ENCODE results near the gene ARHGAP5.

The ARHGAP5 gene

DNA sequence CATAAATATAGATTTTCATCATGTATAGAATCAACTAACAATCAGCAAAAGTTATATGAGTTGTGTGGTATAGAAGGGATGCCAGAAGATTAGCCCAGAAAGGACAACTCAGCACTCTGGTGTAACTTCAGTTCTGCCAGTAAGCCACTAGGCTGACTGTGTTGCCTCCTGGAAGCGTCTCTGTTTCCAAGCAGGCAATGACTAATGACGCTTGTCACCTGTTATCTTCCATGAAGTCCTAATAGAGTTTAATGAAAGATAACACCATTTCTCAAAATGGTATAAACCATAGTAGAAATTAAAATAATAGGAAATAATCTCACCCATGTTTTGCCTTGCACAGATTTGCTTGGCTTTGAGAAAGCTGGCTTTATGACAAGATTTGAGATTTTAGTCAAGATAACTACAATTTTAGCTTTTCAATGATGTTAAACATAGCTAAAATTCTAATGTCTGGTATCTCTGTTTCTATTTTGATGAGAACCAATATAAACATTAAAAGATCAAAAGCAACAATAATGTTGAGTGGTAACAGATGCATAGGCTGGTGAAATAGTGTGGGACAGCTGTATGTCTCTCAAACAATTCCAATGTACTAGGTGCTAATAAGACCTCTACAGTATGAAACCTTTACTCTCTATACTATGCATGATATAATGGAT is 115.7 kb downstream of the ARHGAP5 start:
- no peak overlapping the region for H3K4me3 ChIP-seq (replicated peaks in 1 of 2; ENCODE audit: low read depth in 2 of 2, low read length in 2 of 2)
- DNase-seq (ENCODE audit: low read depth in 2 of 2), result no peak
- TF ChIP-seq, protein P1, sequence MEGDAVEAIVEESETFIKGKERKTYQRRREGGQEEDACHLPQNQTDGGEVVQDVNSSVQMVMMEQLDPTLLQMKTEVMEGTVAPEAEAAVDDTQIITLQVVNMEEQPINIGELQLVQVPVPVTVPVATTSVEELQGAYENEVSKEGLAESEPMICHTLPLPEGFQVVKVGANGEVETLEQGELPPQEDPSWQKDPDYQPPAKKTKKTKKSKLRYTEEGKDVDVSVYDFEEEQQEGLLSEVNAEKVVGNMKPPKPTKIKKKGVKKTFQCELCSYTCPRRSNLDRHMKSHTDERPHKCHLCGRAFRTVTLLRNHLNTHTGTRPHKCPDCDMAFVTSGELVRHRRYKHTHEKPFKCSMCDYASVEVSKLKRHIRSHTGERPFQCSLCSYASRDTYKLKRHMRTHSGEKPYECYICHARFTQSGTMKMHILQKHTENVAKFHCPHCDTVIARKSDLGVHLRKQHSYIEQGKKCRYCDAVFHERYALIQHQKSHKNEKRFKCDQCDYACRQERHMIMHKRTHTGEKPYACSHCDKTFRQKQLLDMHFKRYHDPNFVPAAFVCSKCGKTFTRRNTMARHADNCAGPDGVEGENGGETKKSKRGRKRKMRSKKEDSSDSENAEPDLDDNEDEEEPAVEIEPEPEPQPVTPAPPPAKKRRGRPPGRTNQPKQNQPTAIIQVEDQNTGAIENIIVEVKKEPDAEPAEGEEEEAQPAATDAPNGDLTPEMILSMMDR (IDR thresholded peaks at IDR 0.05; ENCODE audit: low read depth, low read length), result peak; percentile 1

DNA sequence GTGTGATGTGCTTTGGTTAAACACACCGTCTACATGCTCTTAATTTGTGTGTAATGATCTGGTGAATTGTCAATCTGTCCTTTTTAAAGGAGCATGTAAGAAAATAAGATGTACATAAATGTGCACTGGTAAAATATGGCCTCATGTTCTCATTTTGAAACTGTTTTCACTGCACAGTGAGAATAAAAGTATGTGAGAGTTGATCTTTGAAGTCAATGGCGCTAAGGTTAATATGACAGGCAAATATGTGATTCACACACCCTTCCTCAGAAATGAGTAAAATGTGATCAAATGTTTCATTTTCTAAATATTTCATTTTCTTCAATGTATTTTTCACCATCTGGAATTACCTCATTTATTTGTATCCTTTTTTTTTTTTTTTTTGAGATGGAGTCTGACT is 116.4 kb downstream of the ARHGAP5 start:
- no peak for DNase-seq (ENCODE audit: low read depth in 2 of 2)
- no peak overlapping the region for H3K4me3 ChIP-seq (replicated peaks in 1 of 2; ENCODE audit: low read depth in 2 of 2, low read length in 2 of 2)
- TF ChIP-seq, protein P1 (IDR thresholded peaks at IDR 0.05; ENCODE audit: low read depth, low read length), result no peak

DNA sequence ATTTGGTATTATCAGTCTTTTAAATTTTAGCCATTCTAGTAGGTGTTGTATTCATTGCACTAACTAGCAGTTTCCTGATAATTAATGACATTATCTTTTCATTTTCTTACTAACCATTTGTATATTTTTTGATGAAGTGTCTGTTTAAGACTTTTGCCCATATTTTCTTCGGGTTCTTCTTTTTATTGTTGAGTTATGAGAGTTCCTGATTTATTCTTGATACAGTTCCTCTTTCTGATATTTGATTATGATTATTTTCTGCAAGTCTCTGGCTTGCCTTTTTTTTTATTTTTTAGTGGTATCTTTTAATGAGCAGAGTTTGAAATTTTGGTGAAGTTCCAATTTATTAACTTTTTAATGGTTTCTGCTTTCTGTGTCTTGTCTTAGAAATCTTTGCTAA is 118.5 kb downstream of the ARHGAP5 start:
- TF ChIP-seq, protein P1 (IDR thresholded peaks at IDR 0.05; ENCODE audit: low read depth, low read length), result no peak
- no peak overlapping the region for H3K4me3 ChIP-seq (replicated peaks in 1 of 2; ENCODE audit: low read depth in 2 of 2, low read length in 2 of 2)
- no peak for DNase-seq (ENCODE audit: low read depth in 2 of 2)

DNA sequence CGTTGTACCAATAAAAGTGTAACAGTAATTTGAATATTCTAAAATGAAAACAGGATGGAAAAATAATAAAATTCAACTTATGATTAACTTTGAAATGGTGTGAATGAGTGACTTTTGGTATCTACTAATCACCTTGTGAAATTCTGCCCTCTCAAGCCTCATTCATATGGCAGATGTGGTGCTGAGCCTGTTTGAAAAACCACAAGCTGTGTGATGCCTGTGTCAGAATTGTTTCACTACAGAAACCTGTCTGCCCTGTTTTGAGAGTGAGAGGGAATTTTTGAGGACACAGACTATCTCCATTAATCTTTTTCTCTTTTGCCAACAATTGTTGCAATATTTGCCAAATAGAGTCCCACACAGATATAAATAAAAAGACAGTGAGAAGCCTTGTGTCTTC is 120.8 kb downstream of the ARHGAP5 start:
- no peak overlapping the region for H3K4me3 ChIP-seq (replicated peaks in 1 of 2; ENCODE audit: low read depth in 2 of 2, low read length in 2 of 2)
- TF ChIP-seq, protein P1 (IDR thresholded peaks at IDR 0.05; ENCODE audit: low read depth, low read length), result no peak
- no peak for DNase-seq (ENCODE audit: low read depth in 2 of 2)

DNA sequence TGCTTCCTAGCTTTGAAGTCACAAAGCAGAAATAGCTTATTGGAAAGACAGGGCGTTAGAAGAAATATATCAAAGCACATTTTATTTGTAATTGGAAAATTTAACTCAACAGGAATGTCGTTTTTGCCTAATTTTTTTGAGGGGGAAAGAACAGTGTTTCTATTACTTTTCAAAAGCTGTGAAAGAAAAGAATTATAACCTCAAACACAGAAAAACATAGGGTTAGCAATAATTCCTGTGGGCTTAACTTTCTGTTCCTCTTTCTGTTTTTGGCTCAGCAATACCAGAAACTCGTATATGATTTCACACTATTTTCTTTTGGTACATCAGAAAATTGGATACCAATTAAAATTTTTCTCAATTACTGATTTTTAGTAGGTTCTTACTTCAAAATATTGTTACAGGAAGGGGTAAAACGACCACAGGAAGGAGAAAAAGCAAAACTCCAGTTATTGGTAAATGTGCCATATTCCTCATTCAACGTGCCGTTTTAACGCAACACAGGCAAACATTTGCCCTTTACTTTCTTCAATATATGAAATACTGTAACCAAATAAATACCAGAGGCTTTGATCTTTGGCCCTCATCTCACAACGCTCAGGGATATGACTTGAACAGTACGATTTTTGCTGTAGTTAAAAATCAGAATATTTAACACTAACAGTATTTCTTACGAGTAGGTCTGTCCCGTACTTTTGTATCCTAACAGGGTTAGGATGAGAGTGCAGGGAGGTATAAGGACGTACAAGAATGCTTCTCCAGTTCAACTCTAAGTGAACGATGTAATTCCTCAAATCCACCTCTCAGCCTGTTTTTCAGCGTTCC is 123.5 kb downstream of the ARHGAP5 start:
- TF ChIP-seq, protein P1 (IDR thresholded peaks at IDR 0.05; ENCODE audit: low read depth, low read length), result no peak
- no peak for DNase-seq (ENCODE audit: low read depth in 2 of 2)
- peak overlapping the region; percentile 62 to 67 for H3K4me3 ChIP-seq (replicated peaks in 1 of 2; ENCODE audit: low read depth in 2 of 2, low read length in 2 of 2)

DNA sequence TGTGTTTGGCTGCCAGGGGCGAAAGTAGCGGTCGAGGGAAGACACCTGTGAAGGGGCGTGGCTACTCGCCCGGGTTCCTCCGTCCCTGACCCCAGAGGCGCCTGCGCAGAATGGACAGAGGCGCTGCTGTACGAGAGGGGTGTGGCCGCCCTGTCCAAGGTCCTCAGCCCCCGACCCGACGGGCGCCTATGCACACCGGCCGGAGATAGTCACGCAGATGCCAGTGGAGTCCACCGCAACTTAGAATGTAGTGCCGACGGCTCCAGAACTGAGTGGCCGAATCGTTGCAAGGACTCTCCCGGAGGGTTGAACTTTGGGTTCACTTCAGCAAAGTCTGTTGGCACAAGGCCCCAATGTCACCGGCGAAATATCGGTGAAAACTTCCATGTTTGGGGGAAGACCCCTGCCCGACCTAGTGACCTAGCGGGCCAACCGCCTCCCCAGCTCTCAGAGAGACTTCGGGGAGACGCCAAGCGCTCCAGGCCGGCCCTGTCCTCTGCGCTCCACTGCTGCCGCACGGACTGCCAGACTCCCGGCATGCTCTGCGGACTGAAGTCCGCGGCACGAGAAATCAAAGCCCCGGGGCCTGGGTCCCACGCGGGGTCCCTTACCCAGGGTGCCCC is 124.2 kb downstream of the ARHGAP5 start:
- H3K4me3 ChIP-seq (replicated peaks in 1 of 2; ENCODE audit: low read depth in 2 of 2, low read length in 2 of 2), result peak overlapping the region; percentile 62 to 67
- DNase-seq (ENCODE audit: low read depth in 2 of 2), result peak; percentile 58 to 59
- TF ChIP-seq, protein P1 (IDR thresholded peaks at IDR 0.05; ENCODE audit: low read depth, low read length), result no peak
